Measurements from ENCODE around the gene DOP1A. TPM values are rescaled to one million over a fixed set of nuclear protein-coding genes. Genes with fewer than 3 reads are reported as not detected.

The DOP1A gene
- total RNA-seq, 1 donor from 2014 or later = 61.9 TPM

DNA sequence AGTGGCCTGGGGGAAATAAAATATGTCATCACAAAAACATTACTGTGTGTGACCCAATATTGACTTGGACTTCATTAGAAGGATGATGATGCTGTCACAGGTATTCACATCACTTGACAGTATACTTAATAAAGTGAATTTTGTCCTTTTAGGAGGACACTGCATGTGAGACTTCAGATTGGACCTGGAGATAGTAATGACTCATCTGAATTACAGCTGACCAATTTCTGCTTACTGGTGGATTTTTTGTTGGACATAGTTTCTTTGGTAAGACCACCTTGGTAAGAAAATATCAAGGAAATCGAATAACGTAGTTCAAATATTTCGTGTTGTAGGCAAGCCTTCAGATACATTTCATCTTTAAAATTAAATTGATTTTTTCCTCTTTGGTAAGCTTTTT, 57.1 kb downstream of the DOP1A start:
- Histone ChIP-seq H3K79me2 (ENCODE audit: low read depth) (no peaks in the 10 kb centered on the region), H3K9ac (no peak overlapping the region), H3F3A (ENCODE audit: low read depth) (no peaks in the 10 kb centered on the region), H3K9me3 (ENCODE audit: low read depth) (no peaks in the 10 kb centered on the region), H3K27ac (no peak overlapping the region), H2AFZ (replicated peaks) (no peak overlapping the region), H3K4me1 (no peaks in the 10 kb centered on the region), H3K4me2 (no peak overlapping the region), H3K4me3 (no peak overlapping the region), H3K27me3 (no peaks in the 10 kb centered on the region), H4K20me1 (ENCODE audit: low read depth) (no peaks in the 10 kb centered on the region), H3K36me3 (peaks cover 20% of the 10 kb centered on the region)
- Mint-ChIP-seq H3K9me3 (no peaks in the 10 kb centered on the region), H3K27me3 (ENCODE audit: insufficient read depth, low read depth) (no peaks in the 10 kb centered on the region), H3K36me3 (peaks cover 16% of the 10 kb centered on the region), H3K4me1 (no peaks in the 10 kb centered on the region), H3K4me3 (no peak overlapping the region), H3K27ac (no peak overlapping the region)
- DNase-seq (ENCODE audit: low spot score) = no peak
- TF ChIP-seq EZH2 (IDR thresholded peaks at IDR 0.05) = no peak
- no peak for TF ChIP-seq EZH2phosphoT487 (IDR thresholded peaks at IDR 0.05)
- TF ChIP-seq, protein P1, sequence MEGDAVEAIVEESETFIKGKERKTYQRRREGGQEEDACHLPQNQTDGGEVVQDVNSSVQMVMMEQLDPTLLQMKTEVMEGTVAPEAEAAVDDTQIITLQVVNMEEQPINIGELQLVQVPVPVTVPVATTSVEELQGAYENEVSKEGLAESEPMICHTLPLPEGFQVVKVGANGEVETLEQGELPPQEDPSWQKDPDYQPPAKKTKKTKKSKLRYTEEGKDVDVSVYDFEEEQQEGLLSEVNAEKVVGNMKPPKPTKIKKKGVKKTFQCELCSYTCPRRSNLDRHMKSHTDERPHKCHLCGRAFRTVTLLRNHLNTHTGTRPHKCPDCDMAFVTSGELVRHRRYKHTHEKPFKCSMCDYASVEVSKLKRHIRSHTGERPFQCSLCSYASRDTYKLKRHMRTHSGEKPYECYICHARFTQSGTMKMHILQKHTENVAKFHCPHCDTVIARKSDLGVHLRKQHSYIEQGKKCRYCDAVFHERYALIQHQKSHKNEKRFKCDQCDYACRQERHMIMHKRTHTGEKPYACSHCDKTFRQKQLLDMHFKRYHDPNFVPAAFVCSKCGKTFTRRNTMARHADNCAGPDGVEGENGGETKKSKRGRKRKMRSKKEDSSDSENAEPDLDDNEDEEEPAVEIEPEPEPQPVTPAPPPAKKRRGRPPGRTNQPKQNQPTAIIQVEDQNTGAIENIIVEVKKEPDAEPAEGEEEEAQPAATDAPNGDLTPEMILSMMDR (IDR thresholded peaks at IDR 0.05) = no peak

DNA sequence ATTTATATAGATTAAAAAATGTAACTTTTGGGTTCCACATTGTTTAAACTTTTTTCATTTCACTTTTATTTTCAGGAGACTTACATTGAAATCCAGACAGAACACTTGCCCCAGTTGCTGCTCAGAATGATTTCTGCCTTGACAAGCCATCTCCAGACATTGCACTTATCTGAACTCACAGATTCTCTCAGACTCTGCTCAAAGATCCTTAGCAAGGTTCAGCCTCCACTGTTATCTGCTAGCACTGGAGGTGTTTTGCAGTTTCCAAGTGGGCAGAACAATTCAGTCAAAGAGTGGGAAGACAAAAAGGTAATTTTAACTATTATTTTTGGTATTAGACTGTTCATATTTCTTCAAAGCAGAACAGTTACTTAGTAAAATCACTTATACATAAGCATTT, 58.0 kb downstream of the DOP1A start:
- Histone ChIP-seq H4K20me1 (ENCODE audit: low read depth) (no peaks in the 10 kb centered on the region), H3K27ac (no peak overlapping the region)
- H3K27ac Mint-ChIP-seq = no peak overlapping the region

DNA sequence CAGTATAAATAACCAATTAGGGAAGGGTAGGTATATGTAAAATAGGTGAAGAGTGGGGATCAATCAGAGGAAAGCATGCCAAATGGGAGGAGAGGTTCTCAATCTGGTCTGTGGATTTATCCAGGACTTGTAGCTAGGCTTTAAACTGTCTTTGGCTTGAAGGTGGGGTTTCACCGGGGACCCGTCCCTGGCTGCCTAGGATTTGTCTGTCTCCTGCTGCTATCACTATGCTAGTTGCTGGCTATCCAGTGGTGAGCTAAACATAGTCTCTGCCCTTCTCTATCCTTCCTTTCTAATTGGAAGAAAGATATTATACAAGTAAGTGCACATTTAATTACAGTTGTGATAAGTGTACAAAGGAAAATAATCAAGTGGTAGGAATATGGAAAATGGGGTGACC, 58.8 kb downstream of the DOP1A start:
- H3K27ac Mint-ChIP-seq = no peak overlapping the region

More for the DNA sequence above, 58.0 kb downstream of the DOP1A start:
- H3K9me3 ChIP-seq (ENCODE audit: low read depth) = no peaks in the 10 kb centered on the region
- Mint-ChIP-seq H3K9me3 (no peaks in the 10 kb centered on the region), H3K4me1 (no peaks in the 10 kb centered on the region), H3K36me3 (peaks cover 16% of the 10 kb centered on the region), H3K4me3 (no peak overlapping the region), H3K27me3 (ENCODE audit: insufficient read depth, low read depth) (no peaks in the 10 kb centered on the region)
- H3K4me3 ChIP-seq = no peak overlapping the region
- H3F3A ChIP-seq (ENCODE audit: low read depth) = no peaks in the 10 kb centered on the region
- no peaks in the 10 kb centered on the region for H3K4me1 ChIP-seq
- H2AFZ ChIP-seq (replicated peaks) = no peak overlapping the region
- TF ChIP-seq, protein P1 (IDR thresholded peaks at IDR 0.05) = no peak
- TF ChIP-seq EZH2 (IDR thresholded peaks at IDR 0.05) (no peak), EZH2phosphoT487 (IDR thresholded peaks at IDR 0.05) (no peak)
- H3K36me3 ChIP-seq = peaks cover 15% of the 10 kb centered on the region
- H3K79me2 ChIP-seq (ENCODE audit: low read depth) = no peaks in the 10 kb centered on the region
- DNase-seq (ENCODE audit: low spot score) = no peak
- no peaks in the 10 kb centered on the region for H3K27me3 ChIP-seq
- H3K9ac ChIP-seq = no peak overlapping the region
- H3K4me2 ChIP-seq = no peak overlapping the region

More for the DNA sequence above, 58.8 kb downstream of the DOP1A start:
- Histone ChIP-seq H3K9me3 (ENCODE audit: low read depth) (no peaks in the 10 kb centered on the region), H3K4me1 (no peaks in the 10 kb centered on the region), H4K20me1 (ENCODE audit: low read depth) (no peaks in the 10 kb centered on the region), H3K9ac (no peak overlapping the region), H3K27me3 (no peaks in the 10 kb centered on the region), H2AFZ (replicated peaks) (no peak overlapping the region), H3K36me3 (peaks cover 7% of the 10 kb centered on the region), H3K4me3 (no peak overlapping the region), H3K79me2 (ENCODE audit: low read depth) (no peaks in the 10 kb centered on the region), H3K4me2 (no peak overlapping the region), H3F3A (ENCODE audit: low read depth) (no peaks in the 10 kb centered on the region), H3K27ac (no peak overlapping the region)
- Mint-ChIP-seq H3K36me3 (peaks cover 18% of the 10 kb centered on the region), H3K27me3 (ENCODE audit: insufficient read depth, low read depth) (no peaks in the 10 kb centered on the region), H3K9me3 (no peaks in the 10 kb centered on the region), H3K4me1 (no peaks in the 10 kb centered on the region), H3K4me3 (no peak overlapping the region)
- no peak for DNase-seq (ENCODE audit: low spot score)
- TF ChIP-seq, protein P1 (IDR thresholded peaks at IDR 0.05) = no peak
- TF ChIP-seq EZH2phosphoT487 (IDR thresholded peaks at IDR 0.05) = no peak
- TF ChIP-seq EZH2 (IDR thresholded peaks at IDR 0.05) = no peak
